Measurements from ENCODE around the gene ANKLE2. TPM values are rescaled to one million over a fixed set of nuclear protein-coding genes. Genes with fewer than 3 reads are reported as not detected.

Gene ANKLE2
- total RNA-seq, 4 donors from 2014 or later, result 57.9 to 94.5 (median 60.5) TPM

- H3K4me3 ChIP-seq (ENCODE audit: low read depth, poor library complexity, severe bottlenecking), result no peak overlapping the region
- WGBS, 2 donors, result 90 to 94% methylated on average over 9 of the region's 9 CpGs
- TF ChIP-seq POLR2A (IDR thresholded peaks at IDR 0.05), result no peak
- TF ChIP-seq CTCF (IDR thresholded peaks at IDR 0.05), result no peak
- no peak for DNase-seq (ENCODE audit: low spot score in 2 of 2)
- intact Hi-C loops (cut with DNase I; ENCODE audit: low total_unique reads), result no loop called here
These were observed 84.1 kb downstream of the ANKLE2 start for GRCh38 chr12:132677492-132677891.

- intact Hi-C loops (cut with DNase I; ENCODE audit: low total_unique reads), result no loop called here
- TF ChIP-seq CTCF (IDR thresholded peaks at IDR 0.05), result no peak
- TF ChIP-seq POLR2A (IDR thresholded peaks at IDR 0.05), result no peak
- no peak overlapping the region for H3K4me3 ChIP-seq (ENCODE audit: low read depth, poor library complexity, severe bottlenecking)
- WGBS, 2 donors, result 62 to 89% methylated on average over 14 of the region's 14 CpGs
- DNase-seq (ENCODE audit: low spot score in 2 of 2), result no peak
These were observed 85.7 kb downstream of the ANKLE2 start for GRCh38 chr12:132675757-132676432.

Other genes with a start within 250 kb of the ANKLE2 start
- not detected for gene LRCOL1, start 151.2 kb downstream of the ANKLE2 start, total RNA-seq
- not detected for gene P2RX2, start 143.1 kb downstream of the ANKLE2 start, total RNA-seq
- 10 to 100 TPM; 25.8 to 66.0 (median 36.9) TPM for gene POLE, start 74.5 kb downstream of the ANKLE2 start, total RNA-seq
- gene PXMP2, start 74.2 kb downstream of the ANKLE2 start, total RNA-seq, result 10 to 100 TPM; 13.7 to 33.4 (median 19.1) TPM
- 10 to 100 TPM; 28.1 to 54.6 (median 32.8) TPM for gene PGAM5, start 51.0 kb downstream of the ANKLE2 start, total RNA-seq
- 10 to 100 TPM; 44.5 to 81.0 (median 74.7) TPM for gene GOLGA3, start 67.0 kb upstream of the ANKLE2 start, total RNA-seq
- gene CHFR, start 125.8 kb upstream of the ANKLE2 start, total RNA-seq, result 10 to 100 TPM; 27.2 to 34.7 (median 30.6) TPM
- 1 to 10 TPM; 4.9 to 7.7 (median 5.6) TPM for gene ZNF605, start 194.5 kb upstream of the ANKLE2 start, total RNA-seq
- gene ZNF26, start 224.5 kb upstream of the ANKLE2 start, total RNA-seq, result 10 to 100 TPM in 3 of 4 donors, 1 to 10 TPM in 1; 5.7 to 16.8 (median 14.1) TPM

Data from lower leg skin (tissue), 4 donors.